HTERT RPE-1 (cell line): ENCODE results near the gene ISX.
"Not testable (repeated sequence)": the region's sequence is repeated elsewhere in the genome, so short reads cannot be mapped to it uniquely, and the experiment has no call there.

Source experiments
- in situ Hi-C: fragments of 300-500 bp; cut with MboI; formaldehyde crosslinking; loops from 4 replicates; pipeline ENCODE4 v1.14.3; 2020; ENCODE audit warnings: low sequenced_read_pairs

Gene ISX

GRCh38 chr22:35065796-35066218 is at the start of gene ISX:
Gene ISX (plus strand): TSS chr22:35066158. CDS start chr22:35067088, 930 bp downstream.
- in situ Hi-C loops: no loop called here

GRCh38 chr22:35016909-35017308 is 49.0 kb upstream of the ISX start:
- in situ Hi-C loops: no loop called here

GRCh38 chr22:35018995-35019394 is 47.0 kb upstream of the ISX start:
- in situ Hi-C loops: no loop called here

- in situ Hi-C loops: no loop called here
Measured at GRCh38 chr22:35020517-35020916, 45.4 kb upstream of the ISX start.

GRCh38 chr22:35021161-35021560 is 44.8 kb upstream of the ISX start:
- in situ Hi-C loops: no loop called here

GRCh38 chr22:35022291-35022690 is 43.7 kb upstream of the ISX start:
- in situ Hi-C loops: no loop called here

- in situ Hi-C loops: no loop called here
Measured at GRCh38 chr22:35023692-35024363, 42.1 kb upstream of the ISX start.

GRCh38 chr22:35024364-35024692 is 41.6 kb upstream of the ISX start:
- in situ Hi-C loops: no loop called here

- in situ Hi-C loops: not testable (repeated sequence)
Measured at GRCh38 chr22:35030112-35030511, 35.8 kb upstream of the ISX start.

- in situ Hi-C loops: no loop called here
Measured at GRCh38 chr22:35032571-35032970, 33.4 kb upstream of the ISX start.

- in situ Hi-C loops: no loop called here
Measured at GRCh38 chr22:35033635-35034296, 32.2 kb upstream of the ISX start.

- in situ Hi-C loops: no loop called here
Measured at GRCh38 chr22:35034963-35035362, 31.0 kb upstream of the ISX start.

GRCh38 chr22:35037089-35037488 is 28.9 kb upstream of the ISX start:
- in situ Hi-C loops: no loop called here

- in situ Hi-C loops: no loop called here
Measured at GRCh38 chr22:35039625-35040024, 26.3 kb upstream of the ISX start.

- in situ Hi-C loops: no loop called here
Measured at GRCh38 chr22:35043252-35043933, 22.6 kb upstream of the ISX start.

- in situ Hi-C loops: no loop called here
Measured at GRCh38 chr22:35043934-35044319, 22.0 kb upstream of the ISX start.

GRCh38 chr22:35044607-35045390 is 21.2 kb upstream of the ISX start:
- in situ Hi-C loops: no loop called here

- in situ Hi-C loops: no loop called here
Measured at GRCh38 chr22:35045451-35045850, 20.5 kb upstream of the ISX start.

GRCh38 chr22:35046744-35047462 is 19.1 kb upstream of the ISX start:
- in situ Hi-C loops: no loop called here

GRCh38 chr22:35050038-35050437 is 15.9 kb upstream of the ISX start:
- in situ Hi-C loops: not testable (repeated sequence)

GRCh38 chr22:35051013-35051535 is 14.9 kb upstream of the ISX start:
- in situ Hi-C loops: no loop called here
